AG04450 (cell line): Measurements from ENCODE around the gene FBXO10. TPM values are rescaled to one million over a fixed set of nuclear protein-coding genes. Genes with fewer than 3 reads are reported as not detected.
"Not testable (repeated sequence)": the region's sequence is repeated elsewhere in the genome, so short reads cannot be mapped to it uniquely, and the experiment has no call there.

Experiments
- CTCF ChIA-PET: fragments of 300-600, 350-600 bp; formaldehyde crosslinking; extraction: SDS; loops from one replicate; lab custom pipeline; 2022; ENCODE audit warnings: antibody characterized with exemption, inconsistent platforms; lab: Charles Lee
- POLR2A ChIA-PET: fragments of 350-600 bp; formaldehyde crosslinking; extraction: SDS; loops from one replicate; lab custom pipeline; 2021; ENCODE audit warnings: antibody characterized with exemption, inconsistent platforms; lab: Yijun Ruan, JAX
- DNase-seq: peaks from one replicate; pipeline ENCODE4 v3.0.0-alpha.2; 2011; ENCODE audit warnings: low read depth, low spot score
- H3K27ac ChIP-seq: one replicate; pipeline ENCODE4 v1.5.1; 2012; ENCODE audit warnings: low read depth, low read length, control low read depth
- H3K27me3 ChIP-seq: one replicate; pipeline ENCODE4 v1.6.0; 2012; ENCODE audit warnings: low read length; ENCODE audit not compliant: control insufficient read depth, insufficient read depth
- H3K4me3 ChIP-seq: 2 replicates; pipeline ENCODE4 v1.5.1; 2011; ENCODE audit warnings: mild to moderate bottlenecking, low read depth, low read length, control low read depth
- H3K9me3 ChIP-seq: 2 replicates; pipeline ENCODE4 v1.5.1; 2012; ENCODE audit warnings: low read length; ENCODE audit not compliant: control insufficient read depth, insufficient read depth
- CTCF ChIP-seq: IDR thresholded peaks from 2 replicates; pipeline ENCODE4 v1.5.1; 2011; ENCODE audit warnings: low read depth, low read length, control low read depth, inconsistent platforms
- polyA plus RNA-seq: library from polyadenylated mRNA; depleted of rRNA; stranded (reverse); fragments of >200 nt; gene quantifications from 2 replicates; pipeline ENCODE4 v1.2.3, GENCODE V29; 2011

Gene FBXO10
- polyA plus RNA-seq, 1 experiment, result 9.7 TPM

- no peak for DNase-seq
- CTCF ChIA-PET, result no interaction called here
- POLR2A ChIA-PET, result interaction anchor here (0.6 kb wide), 1 partner anchor 602 kb away, joined by 3 read pairs; no protein-coding TSS in a partner anchor
- H3K27me3 ChIP-seq, result no peaks in the 10 kb centered on the region
- H3K27ac ChIP-seq, result no peak overlapping the region
- H3K9me3 ChIP-seq, result no peaks in the 10 kb centered on the region
- TF ChIP-seq CTCF, result no peak
- no peak overlapping the region for H3K4me3 ChIP-seq
Measured at GRCh38 chr9:37521111-37521510, 55.1 kb downstream of the FBXO10 start.

GRCh38 chr9:37520641-37521040, 55.5 kb downstream of the FBXO10 start:
- Histone ChIP-seq H3K27ac (no peak overlapping the region), H3K27me3 (no peaks in the 10 kb centered on the region), H3K9me3 (no peaks in the 10 kb centered on the region), H3K4me3 (no peak overlapping the region)
- 0 out of 2 replicates have a peak, but pooled peaks have one; percentile 7 for TF ChIP-seq CTCF
- CTCF ChIA-PET, result no interaction called here
- POLR2A ChIA-PET, result no interaction called here
- no peak for DNase-seq

GRCh38 chr9:37517923-37518322, 58.3 kb downstream of the FBXO10 start:
- no peak overlapping the region for H3K27ac ChIP-seq
- no peak overlapping the region for H3K4me3 ChIP-seq
- ChIA-PET POLR2A (no interaction called here), CTCF (no interaction called here)
- TF ChIP-seq CTCF, result no peak
- H3K27me3 ChIP-seq, result no peaks in the 10 kb centered on the region
- no peak for DNase-seq
- H3K9me3 ChIP-seq, result no peaks in the 10 kb centered on the region

- no peaks in the 10 kb centered on the region for H3K9me3 ChIP-seq
- ChIA-PET CTCF (no interaction called here), POLR2A (no interaction called here)
- TF ChIP-seq CTCF, result no peak
- no peak overlapping the region for H3K4me3 ChIP-seq
- no peak for DNase-seq
- H3K27ac ChIP-seq, result no peak overlapping the region
- H3K27me3 ChIP-seq, result no peaks in the 10 kb centered on the region
Measured at GRCh38 chr9:37515620-37516258, 60.4 kb downstream of the FBXO10 start.

- Histone ChIP-seq H3K27ac (no peak overlapping the region), H3K9me3 (no peaks in the 10 kb centered on the region), H3K27me3 (no peaks in the 10 kb centered on the region), H3K4me3 (no peak overlapping the region)
- no peak for TF ChIP-seq CTCF
- DNase-seq, result no peak
- CTCF ChIA-PET, result no interaction called here
- POLR2A ChIA-PET, result no interaction called here
Measured at GRCh38 chr9:37514999-37515398, 61.2 kb downstream of the FBXO10 start.

- H3K9me3 ChIP-seq, POLR2A ChIA-PET, DNase-seq, H3K4me3 ChIP-seq, H3K27ac ChIP-seq, H3K27me3 ChIP-seq, CTCF ChIA-PET: not testable (repeated sequence)
Measured at GRCh38 chr9:37514415-37514814, 61.8 kb downstream of the FBXO10 start.
